Measurements from ENCODE around the gene RAB40AL.
A peak's percentile ranks its signal among the peaks of the same experiment; 100 is the strongest.
"Not testable (repeated sequence)": the region's sequence is repeated elsewhere in the genome, so short reads cannot be mapped to it uniquely, and the experiment has no call there.

The RAB40AL gene, protein sequence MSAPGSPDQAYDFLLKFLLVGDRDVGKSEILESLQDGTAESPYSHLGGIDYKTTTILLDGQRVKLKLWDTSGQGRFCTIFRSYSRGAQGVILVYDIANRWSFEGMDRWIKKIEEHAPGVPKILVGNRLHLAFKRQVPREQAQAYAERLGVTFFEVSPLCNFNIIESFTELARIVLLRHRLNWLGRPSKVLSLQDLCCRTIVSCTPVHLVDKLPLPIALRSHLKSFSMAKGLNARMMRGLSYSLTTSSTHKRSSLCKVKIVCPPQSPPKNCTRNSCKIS

DNA sequence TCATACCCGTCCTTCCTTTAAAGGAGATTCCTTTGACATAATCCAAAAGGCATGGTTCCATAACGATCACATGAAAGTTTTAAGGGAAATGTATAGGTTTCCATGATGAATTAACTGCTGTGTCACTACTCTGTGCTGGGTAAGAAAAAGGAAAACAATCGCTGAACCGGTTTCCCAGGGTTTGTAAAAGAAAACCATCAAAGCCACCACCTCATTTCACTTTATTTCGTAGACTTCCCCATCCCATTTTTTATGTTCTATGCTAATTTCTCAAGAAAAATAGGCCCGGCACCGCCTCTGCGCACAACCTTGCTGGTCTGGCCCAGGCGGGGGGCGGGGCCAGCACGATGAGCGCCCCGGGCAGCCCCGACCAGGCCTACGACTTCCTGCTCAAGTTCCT is at the start of gene RAB40AL:
Gene RAB40AL, plus strand, starts transcription at position 301 of the 400 bp plus-strand sequence. Its CDS starts 47 bp downstream, at position 348.
- DNase-seq: not testable (repeated sequence)

DNA sequence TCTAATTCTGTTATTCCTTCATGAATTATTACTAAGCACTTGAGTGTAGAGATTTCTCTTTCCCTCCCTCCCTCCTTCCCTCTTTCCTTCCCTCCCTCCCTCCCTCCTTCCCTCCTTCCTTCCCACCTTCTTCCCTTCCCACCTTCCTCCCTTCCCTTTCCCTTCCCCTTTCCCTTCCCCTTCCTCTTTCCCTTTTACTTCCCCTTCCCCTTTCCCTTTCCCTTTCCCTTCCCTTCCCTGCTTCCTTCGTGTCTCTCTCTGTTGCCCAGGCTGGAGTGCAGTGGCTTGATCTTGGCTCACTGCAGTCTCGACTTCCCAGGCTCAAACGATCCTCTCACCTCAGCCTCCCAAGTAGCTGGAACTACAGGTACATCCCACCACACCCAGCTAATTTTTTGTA is 49.4 kb upstream of the RAB40AL start:
- DNase-seq: no peak

DNA sequence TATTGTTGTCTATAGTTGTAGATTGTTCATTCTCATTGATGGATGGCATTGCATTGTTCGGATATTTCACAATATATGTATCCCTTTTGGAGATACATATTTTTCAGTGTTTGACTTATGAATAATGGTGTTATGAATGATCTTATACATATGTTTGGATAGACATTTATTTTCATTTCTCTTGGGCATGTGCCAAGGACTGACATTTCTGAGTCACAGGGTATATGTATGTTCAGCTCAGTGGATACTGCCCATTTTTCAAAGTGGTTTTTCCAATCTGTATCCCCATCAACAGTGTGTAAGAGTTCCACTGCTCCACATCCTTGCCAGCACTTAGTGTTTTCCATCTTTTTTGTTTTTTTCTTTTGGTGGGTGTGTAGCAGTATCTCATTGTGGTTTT is 45.0 kb upstream of the RAB40AL start:
- no peak for DNase-seq

DNA sequence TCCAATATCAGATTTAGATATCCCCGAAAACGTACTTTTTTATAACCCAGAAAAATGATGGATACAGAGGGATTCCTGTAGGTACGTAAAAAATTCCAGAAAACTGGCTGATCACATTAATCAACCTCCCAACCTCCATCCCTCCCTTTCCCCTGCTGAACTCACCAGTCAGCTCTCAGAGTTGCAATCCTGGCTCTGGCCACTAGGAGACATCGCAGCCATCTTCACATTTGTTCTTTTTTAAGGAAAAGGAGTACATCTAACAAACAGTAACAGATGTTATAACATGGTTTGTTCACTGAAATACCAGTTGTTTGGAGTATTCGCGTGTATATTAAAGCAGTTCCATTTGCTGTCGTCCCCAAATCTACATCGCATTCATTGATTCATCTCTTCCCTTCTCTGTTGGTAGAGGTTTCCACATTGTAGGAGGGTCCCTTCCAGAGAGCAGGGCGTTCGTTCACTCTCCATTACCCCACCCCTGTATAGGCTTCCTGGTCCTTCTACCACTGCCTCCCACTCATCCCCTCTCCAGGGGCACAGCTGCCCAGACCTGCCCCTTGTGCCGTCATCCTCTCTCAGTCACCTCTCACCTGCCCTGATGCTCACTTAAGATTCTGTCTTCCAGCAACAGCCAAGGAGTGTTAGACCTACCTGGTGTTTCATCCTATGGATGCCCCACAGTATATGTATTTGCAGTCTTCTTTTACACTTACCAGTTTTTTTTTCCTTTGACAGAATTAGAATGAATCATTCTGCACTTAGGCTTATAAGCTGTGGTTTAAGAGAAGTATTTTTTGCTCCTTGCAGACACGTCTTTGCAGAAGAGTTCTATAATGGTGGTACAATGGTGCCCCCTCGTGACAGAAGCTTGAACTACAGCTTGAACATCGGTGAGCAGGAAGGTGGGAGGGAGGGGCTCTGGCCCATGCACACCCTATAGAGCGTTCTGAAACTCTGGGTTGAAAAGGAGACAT is 36.8 kb upstream of the RAB40AL start:
- DNase-seq: peak; percentile 64

DNA sequence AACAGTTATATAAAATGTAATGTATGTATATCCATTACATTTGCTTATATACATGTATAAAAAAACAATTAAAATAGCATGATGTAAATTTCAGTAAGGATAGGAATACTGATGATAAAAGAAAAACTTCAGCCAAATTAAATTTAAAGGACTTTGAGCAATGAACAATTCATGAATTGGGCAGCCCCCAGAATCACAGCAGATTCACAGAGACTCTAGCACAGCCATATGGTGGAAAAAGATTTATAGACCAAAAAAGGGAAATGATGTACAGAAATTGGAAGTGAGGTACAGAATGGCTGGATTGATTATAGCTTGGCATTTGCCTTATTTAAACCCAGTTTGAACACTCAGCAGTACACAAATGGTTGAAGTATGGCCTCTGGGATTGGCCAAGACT is 34.7 kb upstream of the RAB40AL start:
- no peak for DNase-seq

DNA sequence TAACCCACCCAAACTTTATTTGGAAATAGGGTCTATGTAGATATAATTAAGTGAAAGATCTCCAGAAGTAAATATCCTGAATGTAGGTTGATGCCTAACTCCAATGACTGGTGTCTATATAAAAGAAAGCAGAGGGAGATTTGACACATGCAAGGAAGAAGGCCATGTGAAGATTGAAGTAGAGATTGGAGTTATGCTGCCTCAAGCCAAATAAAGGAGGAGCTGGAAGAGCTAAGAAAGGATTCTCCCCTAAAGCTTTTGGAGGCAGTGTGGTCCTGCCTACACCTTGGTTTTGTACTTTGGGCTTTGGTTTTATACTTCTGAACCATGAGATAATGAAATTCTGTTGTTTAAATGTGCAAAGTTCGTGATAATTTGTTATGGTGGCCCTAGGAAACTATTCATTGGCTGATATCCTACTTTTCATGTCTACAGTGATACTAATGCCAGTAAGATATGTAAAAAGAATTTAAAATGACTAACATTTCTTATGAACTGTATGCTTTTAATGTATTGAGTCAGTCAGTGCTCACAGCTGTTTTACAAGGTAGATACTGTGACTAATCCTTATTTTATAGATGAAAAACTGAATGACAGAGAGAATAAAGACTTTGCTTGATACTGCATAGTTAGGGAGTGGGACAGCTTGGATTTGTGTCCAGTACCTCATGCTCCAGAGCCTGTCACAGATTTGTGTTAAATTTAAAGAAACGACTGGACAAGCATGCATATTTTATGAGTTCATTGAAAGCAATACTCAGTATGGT is 5.9 kb upstream of the RAB40AL start:
- DNase-seq: no peak

DNA sequence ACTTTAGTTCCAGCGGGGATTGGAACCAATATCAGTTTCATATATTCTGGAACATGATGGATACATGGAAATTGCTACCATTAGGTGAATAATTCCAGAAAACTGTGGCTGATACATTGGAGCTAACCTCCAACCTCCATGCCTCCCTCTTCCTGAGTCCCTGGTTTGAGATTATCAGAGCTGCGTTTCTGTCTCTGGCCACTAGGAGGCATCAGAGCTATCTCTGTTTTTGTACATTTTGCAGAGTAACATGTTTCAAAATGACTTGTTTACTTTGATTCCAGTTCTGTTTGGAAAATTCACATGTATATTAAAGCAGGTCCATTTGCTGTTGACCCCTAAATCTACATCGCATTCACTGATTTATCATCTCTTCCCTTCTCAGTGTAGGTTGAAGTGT is 2.4 kb upstream of the RAB40AL start:
- peak; percentile 19 for DNase-seq

DNA sequence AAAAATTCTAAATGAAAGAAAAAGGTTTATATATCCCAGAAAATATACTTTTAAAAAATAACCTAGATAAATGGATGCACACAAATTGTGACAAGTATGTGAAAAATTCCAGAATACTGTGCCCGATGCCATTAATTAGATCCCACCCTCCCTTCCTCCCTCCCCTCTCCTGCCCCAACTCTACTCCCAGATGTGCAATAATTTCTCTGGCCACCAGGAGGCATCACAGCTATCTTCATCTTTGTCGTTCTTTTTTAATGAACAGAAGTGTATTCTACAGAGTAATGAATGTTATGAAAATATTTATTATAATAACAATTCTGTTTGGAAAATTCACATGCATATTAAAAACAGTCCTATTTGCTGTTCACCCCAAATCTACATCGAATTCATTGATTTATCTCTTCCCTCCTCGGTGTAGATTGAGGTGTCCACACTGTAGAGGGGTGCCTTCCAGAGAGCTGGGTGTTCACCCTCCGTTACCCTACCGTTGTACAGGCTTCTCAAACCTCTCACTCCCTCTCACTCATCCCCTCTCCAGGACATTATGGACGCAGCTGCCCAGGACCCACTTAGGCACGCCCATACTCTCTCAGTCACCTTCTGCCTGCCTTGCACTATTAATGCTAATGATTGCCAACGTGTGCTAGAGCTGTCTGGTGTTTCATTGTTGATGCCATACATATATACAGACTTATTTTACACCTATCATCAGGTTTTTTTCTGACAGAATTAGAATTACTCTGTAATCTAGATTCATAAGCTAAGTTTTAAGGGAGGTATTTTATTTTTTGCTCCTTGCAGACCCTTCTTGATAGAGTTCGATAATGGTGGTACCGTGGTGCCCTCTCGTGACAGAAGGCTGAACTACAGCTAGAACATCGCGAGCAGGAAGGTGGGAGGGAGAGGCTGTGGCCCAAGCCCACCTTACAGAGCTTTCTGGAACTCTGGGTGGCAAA is 14.1 kb downstream of the RAB40AL start:
- DNase-seq: peak; percentile 44

DNA sequence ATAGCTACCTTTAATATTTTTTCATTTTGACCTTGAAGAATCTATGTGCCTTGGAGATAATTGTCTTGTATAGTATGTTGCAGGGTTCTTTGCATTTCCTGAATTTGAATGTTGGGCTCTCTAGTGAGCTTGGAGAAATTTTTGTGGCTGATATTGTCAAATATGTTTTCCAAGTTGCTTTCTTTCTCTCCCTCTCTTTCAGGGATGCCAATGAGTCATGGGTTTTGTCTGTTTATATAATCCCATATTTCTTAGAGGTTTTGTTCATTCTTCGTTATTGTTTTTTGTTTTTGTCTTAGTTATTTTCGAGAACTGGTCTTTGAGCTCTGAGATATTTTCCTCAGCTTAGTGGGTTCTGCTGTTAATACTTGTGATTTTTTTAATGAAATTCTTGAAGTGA is 20.7 kb downstream of the RAB40AL start:
- DNase-seq: no peak

DNA sequence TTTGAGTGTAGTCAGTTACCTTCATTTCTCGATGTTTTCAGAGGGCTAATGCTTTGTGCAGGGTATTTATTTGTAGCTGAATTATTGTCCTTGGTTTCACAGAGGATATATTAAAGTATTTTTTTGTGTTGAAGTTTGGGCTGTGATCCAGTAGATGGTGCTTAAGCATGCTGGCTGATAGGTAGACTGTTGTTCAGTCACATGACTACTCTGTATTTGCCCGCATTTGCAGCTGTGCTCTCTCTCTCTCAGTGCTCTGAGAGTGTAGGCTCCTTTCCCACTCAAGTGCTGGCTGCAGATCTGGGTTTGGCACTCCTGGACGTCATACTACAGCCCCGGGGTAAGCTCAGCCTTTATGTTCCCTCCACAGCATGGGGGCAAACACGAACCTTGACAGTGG is 21.7 kb downstream of the RAB40AL start:
- no peak for DNase-seq

DNA sequence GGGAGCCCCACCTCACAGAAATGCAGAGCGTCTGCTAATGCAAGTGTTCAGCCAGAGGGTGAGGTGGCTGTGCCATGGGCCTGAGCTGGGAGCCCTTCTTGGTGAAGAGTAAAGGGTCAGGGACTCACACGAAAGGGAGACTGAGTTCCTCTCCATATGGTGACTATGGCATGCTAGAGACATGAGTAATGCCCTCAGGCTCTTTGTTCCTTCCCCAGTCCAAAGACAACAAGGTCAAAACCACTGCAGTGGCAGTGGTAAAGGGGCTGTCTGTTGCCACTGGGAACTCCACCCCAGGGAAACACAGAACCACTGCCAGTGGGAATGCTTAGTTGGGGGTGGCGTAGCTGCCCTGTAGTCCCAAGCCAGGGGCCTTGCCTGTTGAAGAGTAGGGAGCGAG is 22.4 kb downstream of the RAB40AL start:
- no peak for DNase-seq

DNA sequence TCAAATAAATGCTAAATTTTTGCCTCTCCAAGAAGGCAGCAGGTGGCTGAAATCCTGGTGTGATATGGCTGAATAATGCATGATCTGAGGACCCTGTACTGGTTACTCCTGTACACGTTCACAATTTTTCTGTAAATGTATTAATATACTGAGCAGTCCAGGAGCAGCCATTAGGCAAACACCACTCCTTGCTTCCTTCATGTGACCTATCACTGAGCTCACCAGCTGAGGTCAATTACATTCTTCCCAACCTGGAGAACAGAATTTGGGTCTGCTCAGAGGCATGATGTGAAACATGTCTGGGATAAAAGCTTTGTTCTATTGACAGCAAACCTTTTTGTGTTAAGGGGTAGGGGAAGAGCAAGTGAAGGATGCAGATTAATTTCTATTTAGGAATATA is 26.9 kb downstream of the RAB40AL start:
- no peak for DNase-seq

DNA sequence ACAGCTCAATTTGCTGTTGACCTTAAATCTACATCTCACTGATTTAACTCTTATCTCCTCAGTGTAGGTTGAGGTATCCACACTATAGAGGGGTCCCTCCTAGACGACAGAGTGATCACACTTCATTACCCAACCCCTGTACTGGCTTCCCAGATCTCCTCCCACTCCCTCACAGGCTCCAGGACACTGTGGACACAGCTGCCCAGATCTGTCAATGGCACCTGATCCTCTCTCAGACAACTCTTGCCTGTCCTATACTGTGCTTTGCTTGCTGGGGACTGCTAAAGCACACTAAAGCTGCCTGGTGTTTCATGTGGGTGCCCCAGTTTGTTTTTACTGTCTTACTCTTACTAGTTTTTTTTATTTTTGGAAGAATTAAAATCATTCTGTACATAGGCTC is 27.9 kb downstream of the RAB40AL start:
- no peak for DNase-seq

DNA sequence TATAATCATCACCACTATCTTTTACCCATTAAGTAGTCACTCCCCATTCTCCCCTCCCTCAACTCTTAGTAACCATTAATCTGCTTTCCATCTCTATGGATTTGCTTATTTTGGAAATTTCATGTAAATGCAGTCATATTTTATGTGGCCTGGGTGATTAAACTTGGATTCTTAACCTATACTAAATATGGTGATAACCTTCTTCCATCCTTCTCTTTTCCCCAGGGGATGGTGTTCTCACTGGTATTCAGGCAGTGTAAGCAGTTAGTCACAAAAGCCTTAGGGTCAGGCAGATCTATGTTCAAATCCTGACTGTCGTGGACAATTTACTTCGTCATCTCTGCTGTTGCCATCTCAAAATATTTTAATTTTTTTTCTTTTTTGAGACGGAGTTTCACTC is 29.6 kb downstream of the RAB40AL start:
- DNase-seq: no peak

DNA sequence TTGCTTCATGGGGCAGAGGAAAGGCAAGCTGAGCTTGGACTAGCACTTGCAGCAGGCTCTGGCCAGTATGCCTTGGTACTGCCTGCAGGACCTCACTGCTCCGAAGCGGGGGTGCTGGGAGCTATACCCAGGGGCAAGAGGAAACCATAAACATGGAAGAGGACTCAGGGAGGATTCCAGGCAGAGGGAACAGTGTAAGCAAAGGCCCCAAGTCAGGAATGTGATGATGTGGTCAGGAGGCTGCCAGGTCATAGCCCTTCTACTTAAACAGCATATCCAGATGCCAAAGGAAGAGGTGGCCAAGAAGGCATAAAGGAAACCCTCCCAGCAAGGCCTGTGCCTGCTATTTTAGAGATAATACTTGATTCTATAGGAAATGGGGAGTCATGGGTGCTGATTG is 31.1 kb downstream of the RAB40AL start:
- DNase-seq: no peak

DNA sequence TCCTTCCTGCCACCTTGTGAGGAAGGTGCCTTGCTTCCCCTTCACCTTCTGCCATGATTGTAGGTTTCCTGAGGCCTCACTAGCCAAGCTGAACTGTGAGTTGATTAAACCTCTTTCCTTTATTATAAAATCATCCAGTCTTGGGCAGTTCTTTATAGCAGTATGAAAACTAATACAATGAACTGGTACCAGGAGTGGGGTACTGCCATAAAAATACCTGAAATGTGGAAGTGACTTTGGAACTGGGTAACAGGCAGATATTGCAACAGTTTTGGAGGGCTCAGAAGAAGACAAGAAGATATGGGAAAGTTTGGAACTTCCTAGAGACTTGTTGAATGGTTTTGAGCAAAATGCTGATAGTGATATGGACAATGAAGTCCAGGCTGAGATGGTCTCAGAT is 34.5 kb downstream of the RAB40AL start:
- not testable (repeated sequence) for DNase-seq

DNA sequence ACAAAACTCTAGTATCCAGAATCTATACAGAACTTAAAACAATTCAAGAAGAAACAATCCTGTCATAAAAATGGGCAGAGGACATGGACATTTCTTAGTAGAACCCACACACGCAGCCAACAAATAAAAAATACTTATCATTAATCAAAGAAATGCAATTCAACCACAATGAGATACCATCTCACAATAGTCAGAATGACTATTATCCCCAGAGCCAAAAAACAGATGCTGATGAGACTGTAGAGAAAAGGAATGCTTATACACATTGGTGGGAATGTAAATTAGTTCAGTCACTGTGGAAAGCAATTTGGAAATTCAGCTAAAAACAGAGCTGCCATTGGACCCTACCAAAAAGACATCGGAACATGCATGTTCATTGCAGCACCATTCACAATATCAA is 37.9 kb downstream of the RAB40AL start:
- no peak for DNase-seq

DNA sequence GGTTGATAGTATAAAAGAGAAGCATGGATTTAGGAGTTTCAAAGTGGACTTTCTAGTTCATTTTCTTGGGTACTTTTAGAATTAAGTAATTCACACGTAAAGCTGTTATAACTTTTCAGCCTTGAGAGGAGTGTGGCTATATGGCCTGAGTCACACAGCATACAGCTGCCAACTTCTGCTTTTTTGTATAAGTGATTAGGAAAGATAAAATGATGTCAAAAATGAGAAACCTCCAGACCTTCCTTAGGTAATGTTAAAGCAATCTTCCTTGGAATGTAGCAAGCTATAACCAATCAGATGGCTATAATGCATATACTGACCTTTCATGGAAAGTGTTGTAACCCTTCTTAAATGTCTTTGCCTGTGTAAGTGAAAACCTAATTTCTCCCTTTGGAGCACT is 39.2 kb downstream of the RAB40AL start:
- DNase-seq: peak; percentile 4

DNA sequence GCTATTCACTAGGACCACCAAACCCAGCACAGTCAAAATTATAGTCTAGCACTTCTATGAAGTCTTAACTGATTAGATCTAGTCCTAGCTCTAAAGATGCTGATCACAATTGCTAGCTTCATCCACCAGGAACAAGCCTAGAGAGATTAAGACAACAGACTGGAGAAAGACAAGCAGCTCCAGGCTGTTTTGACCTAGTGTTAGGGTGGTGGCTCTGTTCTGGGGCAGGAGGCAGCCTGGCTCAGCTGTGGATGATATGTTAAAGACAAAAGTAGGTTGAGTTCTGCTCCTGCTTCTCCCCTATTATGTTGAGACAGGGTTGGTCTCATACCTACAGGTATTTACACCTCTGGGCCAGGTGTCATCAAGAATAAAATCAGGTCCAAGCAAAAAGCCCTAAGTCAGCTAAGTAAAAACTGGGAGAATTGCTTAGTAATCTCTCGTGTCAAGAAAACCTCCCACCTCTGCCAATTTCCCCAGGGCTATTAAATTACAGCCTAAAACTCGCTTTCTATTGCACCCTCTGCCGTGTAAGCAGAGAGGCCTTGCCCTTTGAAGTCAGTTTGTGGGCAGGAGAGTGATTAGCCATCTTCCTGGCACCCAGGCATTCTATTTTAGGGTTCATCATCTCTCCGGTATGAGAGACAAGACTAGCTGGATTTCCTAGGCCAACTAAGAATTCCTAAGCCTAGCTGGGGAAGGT is 39.9 kb downstream of the RAB40AL start:
- no peak for DNase-seq

DNA sequence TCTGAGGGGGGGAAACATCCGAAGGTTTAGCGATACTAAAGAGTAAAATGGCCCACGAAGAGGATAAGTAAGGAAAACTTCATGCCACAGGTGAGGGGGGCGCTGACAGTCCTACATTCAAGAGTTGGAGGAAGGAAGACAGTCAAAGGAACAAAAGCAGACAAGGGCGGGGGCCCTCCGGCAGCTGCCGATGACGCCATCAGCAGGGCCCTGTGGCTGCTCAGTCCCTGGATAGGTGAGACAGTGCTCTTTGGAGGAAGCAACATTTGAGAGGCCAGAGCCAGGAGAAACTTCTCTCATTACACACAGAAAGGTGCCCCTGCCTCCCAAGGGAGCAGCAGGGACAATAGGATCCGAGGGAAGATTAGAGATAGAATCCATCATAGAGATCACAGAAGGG is 41.5 kb downstream of the RAB40AL start:
- no peak for DNase-seq

DNA sequence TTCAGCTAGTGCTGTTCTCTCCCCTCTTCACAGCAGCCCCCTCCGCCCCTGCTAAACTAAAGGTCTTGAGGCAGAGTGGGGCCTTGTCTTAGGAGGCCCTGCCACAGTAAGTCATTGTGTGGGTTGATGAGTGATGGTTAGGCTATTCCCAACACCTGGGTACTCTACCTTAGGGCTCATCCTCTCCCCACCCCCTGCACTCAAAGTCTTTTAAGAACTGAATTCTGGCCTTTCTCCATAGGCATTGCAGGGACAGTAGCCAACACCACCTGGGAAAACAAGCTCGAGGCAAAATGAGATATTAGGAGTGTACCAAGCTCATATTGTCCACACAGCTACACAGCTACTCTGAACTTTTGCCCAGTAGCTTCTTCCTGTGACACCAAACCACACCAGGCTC is 42.5 kb downstream of the RAB40AL start:
- no peak for DNase-seq

DNA sequence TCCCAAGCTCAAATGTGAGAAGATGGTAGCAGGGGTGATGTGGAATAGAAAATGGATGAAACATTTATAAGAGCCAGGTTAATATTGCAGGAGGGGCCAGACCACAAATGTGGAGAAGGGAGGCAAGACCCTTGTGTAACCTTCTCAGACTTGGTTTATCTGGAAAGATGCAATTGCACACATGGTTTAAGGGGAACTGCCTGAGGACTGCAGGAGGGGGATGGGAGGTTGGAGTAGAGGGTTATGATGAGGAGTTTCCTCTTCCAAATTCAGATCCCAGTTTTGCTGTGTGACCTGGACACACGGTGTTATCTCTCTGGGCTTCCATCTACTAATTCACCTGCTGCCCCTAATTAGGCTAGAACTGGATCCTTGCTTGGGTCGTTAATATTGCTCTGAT is 46.1 kb downstream of the RAB40AL start:
- DNase-seq: no peak
